Endothelial cell (in vitro differentiated cells): ENCODE data around the gene GAGE12H. TPM values are rescaled to one million over a fixed set of nuclear protein-coding genes. Genes with fewer than 3 reads are reported as not detected.
"Not testable (repeated sequence)": the region's sequence is repeated elsewhere in the genome, so short reads cannot be mapped to it uniquely, and the experiment has no call there.

Experiments used
- DNase-seq: peaks from one replicate; pipeline ENCODE4 v3.0.0; 2021; ENCODE audit warnings: low spot score
- H3K27ac Mint-ChIP-seq: one replicate; pipeline ENCODE4 v1.8.0; 2021; ENCODE audit warnings: mixed read lengths, inconsistent platforms; ENCODE audit not compliant: unreplicated experiment
- H3K27me3 Mint-ChIP-seq: one replicate; pipeline ENCODE4 v1.8.0; 2021; ENCODE audit warnings: mild to moderate bottlenecking, moderate library complexity, mixed read lengths, inconsistent platforms; ENCODE audit not compliant: unreplicated experiment
- H3K36me3 Mint-ChIP-seq: one replicate; pipeline ENCODE4 v1.8.0; 2021; ENCODE audit warnings: mild to moderate bottlenecking, low read depth, mixed read lengths, inconsistent platforms; ENCODE audit not compliant: unreplicated experiment
- H3K4me1 Mint-ChIP-seq: one replicate; pipeline ENCODE4 v1.8.0; 2021; ENCODE audit warnings: mild to moderate bottlenecking, mixed read lengths, inconsistent platforms; ENCODE audit not compliant: unreplicated experiment
- H3K4me3 Mint-ChIP-seq: one replicate; pipeline ENCODE4 v1.8.0; 2021; ENCODE audit warnings: mild to moderate bottlenecking, mixed read lengths, inconsistent platforms; ENCODE audit not compliant: unreplicated experiment
- H3K9me3 Mint-ChIP-seq: one replicate; pipeline ENCODE4 v1.8.0; 2021; ENCODE audit warnings: mixed read lengths, inconsistent platforms; ENCODE audit not compliant: unreplicated experiment
- long read RNA-seq: library from polyadenylated mRNA; unstranded; transcript quantifications from one replicate; pipeline ENCODE4 v2.0.0, GENCODE V29; 2020; ENCODE audit not compliant: unreplicated experiment
- total RNA-seq: library from RNA; stranded (reverse); fragmentation: NEBNext Ultra II Directional; extraction: Animal tissue kit (Norgen Biotek cat#: 25700); gene quantifications from one replicate; pipeline ENCODE4 v1.2.1, GENCODE V29; 2021; ENCODE audit not compliant: unreplicated experiment

Gene GAGE12H
- total RNA-seq, result not detected
- long read RNA-seq, result 0 reads

GRCh38 chrX:49579649-49580048 lies at the start of gene GAGE12H:
Gene GAGE12H, plus strand, starts transcription at chrX:49579949. Its CDS starts 1,155 bp downstream, at chrX:49581104.
- H3K4me1 Mint-ChIP-seq, H3K27ac Mint-ChIP-seq, H3K4me3 Mint-ChIP-seq, H3K36me3 Mint-ChIP-seq, DNase-seq, H3K9me3 Mint-ChIP-seq, H3K27me3 Mint-ChIP-seq: not testable (repeated sequence)

- H3K27ac Mint-ChIP-seq, DNase-seq, H3K4me1 Mint-ChIP-seq, H3K9me3 Mint-ChIP-seq, H3K4me3 Mint-ChIP-seq, H3K36me3 Mint-ChIP-seq, H3K27me3 Mint-ChIP-seq: not testable (repeated sequence)
Measured at GRCh38 chrX:49531877-49532276, 47.9 kb upstream of the GAGE12H start, which contains the start of gene GAGE12C. Gene GAGE12C, plus strand, starts transcription at chrX:49532177. Its CDS starts 1,155 bp downstream, at chrX:49533332.

- DNase-seq, H3K27ac Mint-ChIP-seq, H3K4me3 Mint-ChIP-seq, H3K4me1 Mint-ChIP-seq, H3K27me3 Mint-ChIP-seq, H3K9me3 Mint-ChIP-seq, H3K36me3 Mint-ChIP-seq: not testable (repeated sequence)
Measured at GRCh38 chrX:49541433-49541832, 38.3 kb upstream of the GAGE12H start, which contains the start of gene GAGE12D. Gene GAGE12D, plus strand, starts transcription at chrX:49541733. Its CDS starts 1,155 bp downstream, at chrX:49542888.

GRCh38 chrX:49550989-49551388 lies 28.8 kb upstream of the GAGE12H start, which contains the start of gene GAGE12E:
Gene GAGE12E, plus strand, starts transcription at chrX:49551289. Its CDS starts 1,155 bp downstream, at chrX:49552444.
- not testable (repeated sequence) for H3K4me1 Mint-ChIP-seq, H3K36me3 Mint-ChIP-seq, H3K9me3 Mint-ChIP-seq, H3K27ac Mint-ChIP-seq, H3K27me3 Mint-ChIP-seq, H3K4me3 Mint-ChIP-seq, DNase-seq

GRCh38 chrX:49560542-49560941 lies 19.2 kb upstream of the GAGE12H start, which contains the start of gene GAGE12F:
Gene GAGE12F, plus strand, starts transcription at chrX:49560842. Its CDS starts 1,155 bp downstream, at chrX:49561997.
- H3K36me3 Mint-ChIP-seq, H3K9me3 Mint-ChIP-seq, H3K4me1 Mint-ChIP-seq, H3K4me3 Mint-ChIP-seq, H3K27me3 Mint-ChIP-seq, DNase-seq, H3K27ac Mint-ChIP-seq: not testable (repeated sequence)

- not testable (repeated sequence) for H3K4me3 Mint-ChIP-seq, DNase-seq, H3K27me3 Mint-ChIP-seq, H3K36me3 Mint-ChIP-seq, H3K27ac Mint-ChIP-seq, H3K4me1 Mint-ChIP-seq, H3K9me3 Mint-ChIP-seq
Measured at GRCh38 chrX:49568728-49569127, 11.0 kb upstream of the GAGE12H start.

GRCh38 chrX:49569152-49569551 lies 10.6 kb upstream of the GAGE12H start:
- H3K4me3 Mint-ChIP-seq, H3K4me1 Mint-ChIP-seq, H3K27ac Mint-ChIP-seq, H3K36me3 Mint-ChIP-seq, H3K27me3 Mint-ChIP-seq, DNase-seq, H3K9me3 Mint-ChIP-seq: not testable (repeated sequence)

- H3K27ac Mint-ChIP-seq, H3K9me3 Mint-ChIP-seq, H3K36me3 Mint-ChIP-seq, DNase-seq, H3K27me3 Mint-ChIP-seq, H3K4me1 Mint-ChIP-seq, H3K4me3 Mint-ChIP-seq: not testable (repeated sequence)
Measured at GRCh38 chrX:49570100-49570499, 9.6 kb upstream of the GAGE12H start, which contains the start of gene GAGE12G. Gene GAGE12G, plus strand, starts transcription at chrX:49570400. Its CDS starts 1,155 bp downstream, at chrX:49571555.

- not testable (repeated sequence) for H3K9me3 Mint-ChIP-seq, H3K4me1 Mint-ChIP-seq, H3K27ac Mint-ChIP-seq, H3K36me3 Mint-ChIP-seq, H3K4me3 Mint-ChIP-seq, DNase-seq, H3K27me3 Mint-ChIP-seq
Measured at GRCh38 chrX:49589196-49589595, 9.4 kb downstream of the GAGE12H start, which contains the start of gene GAGE2A. Gene GAGE2A, plus strand, starts transcription at chrX:49589496. Its CDS starts 1,155 bp downstream, at chrX:49590651.

GRCh38 chrX:49589769-49590478 lies 10.2 kb downstream of the GAGE12H start:
- not testable (repeated sequence) for H3K9me3 Mint-ChIP-seq, H3K27me3 Mint-ChIP-seq, H3K27ac Mint-ChIP-seq, H3K36me3 Mint-ChIP-seq, H3K4me3 Mint-ChIP-seq, H3K4me1 Mint-ChIP-seq
- DNase-seq, result peak; percentile 1

- H3K4me1 Mint-ChIP-seq, H3K36me3 Mint-ChIP-seq, H3K9me3 Mint-ChIP-seq, DNase-seq, H3K4me3 Mint-ChIP-seq, H3K27me3 Mint-ChIP-seq, H3K27ac Mint-ChIP-seq: not testable (repeated sequence)
Measured at GRCh38 chrX:49590488-49590887, 10.7 kb downstream of the GAGE12H start.

- not testable (repeated sequence) for DNase-seq, H3K9me3 Mint-ChIP-seq, H3K4me3 Mint-ChIP-seq, H3K36me3 Mint-ChIP-seq, H3K27me3 Mint-ChIP-seq, H3K4me1 Mint-ChIP-seq, H3K27ac Mint-ChIP-seq
Measured at GRCh38 chrX:49598720-49599119, 19.0 kb downstream of the GAGE12H start, which contains the start of gene GAGE1. Gene GAGE1, plus strand, starts transcription at chrX:49599020. Its CDS starts 1,155 bp downstream, at chrX:49600175.
